OCI-LY1 (cell line): Measurements from ENCODE around the gene STK17B.

ENCODE experiments used
- EZH2 ChIP-seq: fragments of 200-600 bp; sonication (generic), shearing (Covaris generic); IDR thresholded peaks from 2 replicates; pipeline ENCODE4 v1.8.0; 2017; ENCODE audit warnings: borderline replicate concordance, mixed run types, mild to moderate bottlenecking, antibody characterized with exemption, low read length, moderate library complexity, mixed read lengths
- TF ChIP-seq, protein P1 (sequence below): fragments of 200-600 bp; sonication (generic), shearing (Covaris generic); IDR thresholded peaks from 2 replicates; pipeline ENCODE4 v1.5.1; 2017; ENCODE audit warnings: mild to moderate bottlenecking, antibody characterized with exemption, low read length, moderate library complexity, mixed read lengths

DNA sequence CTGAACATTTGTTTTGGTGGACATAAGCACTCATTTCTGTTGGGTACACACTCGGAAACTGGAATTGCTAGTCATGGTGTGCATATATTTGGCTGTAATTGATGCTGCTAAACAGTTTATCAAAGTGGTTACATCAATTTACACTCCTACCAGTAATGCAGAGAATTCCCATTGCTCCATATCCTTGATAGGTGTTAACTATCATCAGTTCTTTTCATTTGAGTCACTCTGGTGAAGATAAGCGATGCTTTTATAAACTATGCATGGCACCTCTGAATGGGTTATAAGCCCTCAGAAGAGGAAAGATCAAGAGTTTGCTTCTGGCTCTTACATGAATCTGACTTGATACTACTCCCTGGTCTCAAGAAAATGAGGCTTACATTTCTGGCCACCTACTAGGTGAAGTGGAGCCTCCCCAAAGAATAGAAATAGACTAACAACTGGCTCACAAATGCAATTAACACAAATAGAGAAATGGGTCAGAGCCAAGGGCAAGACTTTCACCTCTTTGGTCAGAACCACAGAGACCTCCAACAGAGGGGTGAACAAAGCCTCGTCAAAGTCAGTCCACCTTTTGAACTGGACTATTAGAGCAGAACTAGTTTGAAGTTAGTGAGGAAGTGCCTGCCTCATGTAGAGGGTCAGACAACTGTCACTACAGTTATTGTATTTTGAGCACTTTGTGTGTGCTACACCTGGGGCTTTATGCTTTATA, 15.0 kb upstream of the STK17B start:
- TF ChIP-seq, protein P1, sequence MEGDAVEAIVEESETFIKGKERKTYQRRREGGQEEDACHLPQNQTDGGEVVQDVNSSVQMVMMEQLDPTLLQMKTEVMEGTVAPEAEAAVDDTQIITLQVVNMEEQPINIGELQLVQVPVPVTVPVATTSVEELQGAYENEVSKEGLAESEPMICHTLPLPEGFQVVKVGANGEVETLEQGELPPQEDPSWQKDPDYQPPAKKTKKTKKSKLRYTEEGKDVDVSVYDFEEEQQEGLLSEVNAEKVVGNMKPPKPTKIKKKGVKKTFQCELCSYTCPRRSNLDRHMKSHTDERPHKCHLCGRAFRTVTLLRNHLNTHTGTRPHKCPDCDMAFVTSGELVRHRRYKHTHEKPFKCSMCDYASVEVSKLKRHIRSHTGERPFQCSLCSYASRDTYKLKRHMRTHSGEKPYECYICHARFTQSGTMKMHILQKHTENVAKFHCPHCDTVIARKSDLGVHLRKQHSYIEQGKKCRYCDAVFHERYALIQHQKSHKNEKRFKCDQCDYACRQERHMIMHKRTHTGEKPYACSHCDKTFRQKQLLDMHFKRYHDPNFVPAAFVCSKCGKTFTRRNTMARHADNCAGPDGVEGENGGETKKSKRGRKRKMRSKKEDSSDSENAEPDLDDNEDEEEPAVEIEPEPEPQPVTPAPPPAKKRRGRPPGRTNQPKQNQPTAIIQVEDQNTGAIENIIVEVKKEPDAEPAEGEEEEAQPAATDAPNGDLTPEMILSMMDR = no peak
- TF ChIP-seq EZH2 = no peak
